ENCODE measurements around the gene FUT1. TPM values are rescaled to one million over a fixed set of nuclear protein-coding genes. Genes with fewer than 3 reads are reported as not detected.

FUT1 gene
- total RNA-seq, 1 donor from 2014 or later: 2.9 TPM

DNA sequence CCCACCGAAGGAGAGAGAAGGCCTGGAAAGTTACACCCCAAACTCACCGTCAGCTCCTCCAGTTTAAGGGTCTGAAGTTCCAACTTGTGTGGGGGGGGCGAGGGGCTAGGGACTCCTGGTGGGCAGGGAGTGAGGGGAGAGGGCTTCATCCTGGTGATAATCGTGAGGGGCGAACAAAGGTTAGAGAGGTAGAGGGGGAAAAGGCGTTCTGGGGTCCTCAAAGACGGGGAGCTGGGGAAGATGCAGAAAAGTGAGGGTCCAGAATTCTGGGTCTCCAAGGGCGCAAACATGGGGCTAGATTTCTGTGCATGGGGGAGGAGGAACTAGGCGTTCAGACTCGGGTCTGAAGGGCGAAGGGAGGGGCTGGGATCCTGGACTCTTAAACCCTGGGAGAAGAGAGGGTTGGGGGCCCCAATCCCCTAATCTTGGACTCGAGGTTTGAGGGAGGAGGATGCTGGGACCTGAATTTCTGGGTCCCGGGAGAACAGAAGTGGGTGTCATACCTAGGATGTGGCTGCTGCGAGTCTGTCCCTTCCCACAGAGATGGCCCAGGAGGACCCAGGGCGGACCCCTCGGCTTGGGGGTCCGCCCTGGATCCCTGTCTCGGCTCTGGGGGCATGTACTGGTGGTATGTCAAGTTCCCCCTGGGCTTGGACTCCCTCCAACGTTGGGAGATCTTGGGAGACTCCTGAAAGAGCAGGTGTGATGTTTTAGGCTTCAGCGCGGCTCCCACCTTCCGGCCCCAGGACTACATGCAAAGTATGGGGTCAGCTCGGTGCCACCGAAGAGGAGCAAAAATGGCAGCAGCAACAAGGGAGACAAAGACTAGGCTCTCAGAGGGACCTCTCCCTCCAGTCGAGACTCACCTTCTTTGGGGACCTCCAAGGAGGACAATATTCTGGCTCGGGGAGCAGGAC lies 37.4 kb downstream of the FUT1 start:
- H2AFZ ChIP-seq (replicated peaks): no peak overlapping the region
- peaks cover 41% of the 10 kb centered on the region for H3F3A ChIP-seq (ENCODE audit: low read depth)
- TF ChIP-seq, protein P1, sequence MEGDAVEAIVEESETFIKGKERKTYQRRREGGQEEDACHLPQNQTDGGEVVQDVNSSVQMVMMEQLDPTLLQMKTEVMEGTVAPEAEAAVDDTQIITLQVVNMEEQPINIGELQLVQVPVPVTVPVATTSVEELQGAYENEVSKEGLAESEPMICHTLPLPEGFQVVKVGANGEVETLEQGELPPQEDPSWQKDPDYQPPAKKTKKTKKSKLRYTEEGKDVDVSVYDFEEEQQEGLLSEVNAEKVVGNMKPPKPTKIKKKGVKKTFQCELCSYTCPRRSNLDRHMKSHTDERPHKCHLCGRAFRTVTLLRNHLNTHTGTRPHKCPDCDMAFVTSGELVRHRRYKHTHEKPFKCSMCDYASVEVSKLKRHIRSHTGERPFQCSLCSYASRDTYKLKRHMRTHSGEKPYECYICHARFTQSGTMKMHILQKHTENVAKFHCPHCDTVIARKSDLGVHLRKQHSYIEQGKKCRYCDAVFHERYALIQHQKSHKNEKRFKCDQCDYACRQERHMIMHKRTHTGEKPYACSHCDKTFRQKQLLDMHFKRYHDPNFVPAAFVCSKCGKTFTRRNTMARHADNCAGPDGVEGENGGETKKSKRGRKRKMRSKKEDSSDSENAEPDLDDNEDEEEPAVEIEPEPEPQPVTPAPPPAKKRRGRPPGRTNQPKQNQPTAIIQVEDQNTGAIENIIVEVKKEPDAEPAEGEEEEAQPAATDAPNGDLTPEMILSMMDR (IDR thresholded peaks at IDR 0.05): no peak
- TF ChIP-seq EZH2 (IDR thresholded peaks at IDR 0.05): no peak
- no peak for TF ChIP-seq EZH2phosphoT487 (IDR thresholded peaks at IDR 0.05)
- Mint-ChIP-seq H3K27me3 (ENCODE audit: insufficient read depth, low read depth) (peaks cover 8% of the 10 kb centered on the region), H3K36me3 (peaks cover 2% of the 10 kb centered on the region), H3K4me1 (peaks cover 47% of the 10 kb centered on the region), H3K4me3 (peak overlapping the region; percentile 79), H3K27ac (peak overlapping the region; percentile 79), H3K9me3 (no peaks in the 10 kb centered on the region)
- H3K9me3 ChIP-seq (ENCODE audit: low read depth): no peaks in the 10 kb centered on the region
- H3K4me1 ChIP-seq: peaks cover 18% of the 10 kb centered on the region
- H3K36me3 ChIP-seq: no peaks in the 10 kb centered on the region
- H3K27ac ChIP-seq: no peak overlapping the region
- peak overlapping the region; percentile 81 for H3K4me2 ChIP-seq
- H3K27me3 ChIP-seq: no peaks in the 10 kb centered on the region
- H3K9ac ChIP-seq: peak overlapping the region; percentile 18
- H3K4me3 ChIP-seq: peak overlapping the region; percentile 52
- H4K20me1 ChIP-seq (ENCODE audit: low read depth): no peaks in the 10 kb centered on the region
- no peak for DNase-seq (ENCODE audit: low spot score)
- H3K79me2 ChIP-seq (ENCODE audit: low read depth): no peaks in the 10 kb centered on the region

DNA sequence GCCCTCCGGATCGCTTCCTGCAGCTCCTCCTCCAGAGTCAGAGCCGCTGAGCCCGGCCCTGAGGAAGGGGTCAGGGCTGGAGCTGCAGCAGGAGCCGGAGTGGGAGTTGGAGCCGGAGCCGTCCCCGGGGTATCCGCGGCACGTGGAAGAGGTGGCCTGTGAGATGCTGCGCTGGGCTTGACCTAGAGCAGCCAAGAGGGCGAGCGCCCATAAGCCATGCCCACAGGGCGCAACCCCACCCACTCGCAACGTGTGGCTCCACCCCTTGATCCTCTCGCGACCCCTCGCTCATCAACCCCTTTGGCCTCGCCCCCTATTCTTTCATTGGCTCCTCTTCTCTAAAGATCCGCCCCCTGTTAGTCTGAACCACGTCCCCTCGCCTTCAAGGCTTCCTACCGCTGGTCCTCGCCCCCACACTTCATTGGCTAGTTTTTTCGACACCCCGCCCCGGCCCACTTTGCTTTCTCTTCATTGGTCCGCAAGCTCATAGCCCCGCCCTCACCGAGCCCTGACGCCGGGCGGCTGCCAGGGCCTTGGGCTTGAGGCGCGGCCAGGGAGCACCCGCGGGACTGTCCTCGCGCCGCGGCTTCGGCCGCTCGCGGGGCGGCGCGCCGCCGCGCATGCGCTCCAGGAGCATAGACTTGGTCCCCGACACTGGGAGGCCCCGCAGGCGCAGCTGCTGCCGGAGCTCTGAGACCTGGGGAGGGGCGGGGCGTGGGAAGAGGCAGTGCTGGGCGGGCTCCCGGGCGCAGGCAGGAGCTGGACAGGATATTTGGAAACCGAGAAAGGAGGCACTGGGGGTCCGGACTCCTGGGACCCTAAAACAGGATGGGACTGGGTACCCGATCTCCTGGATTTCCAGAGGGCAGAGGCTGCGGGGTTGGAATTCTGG lies 38.3 kb downstream of the FUT1 start:
- H3K4me1 ChIP-seq: peaks cover 18% of the 10 kb centered on the region
- Mint-ChIP-seq H3K4me3 (peak overlapping the region; percentile 92), H3K4me1 (peaks cover 42% of the 10 kb centered on the region), H3K27ac (peak overlapping the region; percentile 79), H3K36me3 (peaks cover 2% of the 10 kb centered on the region), H3K27me3 (ENCODE audit: insufficient read depth, low read depth) (peaks cover 5% of the 10 kb centered on the region), H3K9me3 (no peaks in the 10 kb centered on the region)
- no peak overlapping the region for H3K27ac ChIP-seq
- peak overlapping the region; percentile 75 for H3K4me3 ChIP-seq
- peak overlapping the region; percentile 18 for H3K9ac ChIP-seq
- no peaks in the 10 kb centered on the region for H3K36me3 ChIP-seq
- no peaks in the 10 kb centered on the region for H3K27me3 ChIP-seq
- DNase-seq (ENCODE audit: low spot score): peak; percentile 100
- no peak for TF ChIP-seq EZH2 (IDR thresholded peaks at IDR 0.05)
- TF ChIP-seq EZH2phosphoT487 (IDR thresholded peaks at IDR 0.05): no peak
- TF ChIP-seq, protein P1 (IDR thresholded peaks at IDR 0.05): no peak
- H3K9me3 ChIP-seq (ENCODE audit: low read depth): no peaks in the 10 kb centered on the region
- H3K4me2 ChIP-seq: peak overlapping the region; percentile 81
- H3K79me2 ChIP-seq (ENCODE audit: low read depth): no peaks in the 10 kb centered on the region
- peaks cover 39% of the 10 kb centered on the region for H3F3A ChIP-seq (ENCODE audit: low read depth)
- peak overlapping the region; percentile 66 for H2AFZ ChIP-seq (replicated peaks)
- H4K20me1 ChIP-seq (ENCODE audit: low read depth): no peaks in the 10 kb centered on the region

DNA sequence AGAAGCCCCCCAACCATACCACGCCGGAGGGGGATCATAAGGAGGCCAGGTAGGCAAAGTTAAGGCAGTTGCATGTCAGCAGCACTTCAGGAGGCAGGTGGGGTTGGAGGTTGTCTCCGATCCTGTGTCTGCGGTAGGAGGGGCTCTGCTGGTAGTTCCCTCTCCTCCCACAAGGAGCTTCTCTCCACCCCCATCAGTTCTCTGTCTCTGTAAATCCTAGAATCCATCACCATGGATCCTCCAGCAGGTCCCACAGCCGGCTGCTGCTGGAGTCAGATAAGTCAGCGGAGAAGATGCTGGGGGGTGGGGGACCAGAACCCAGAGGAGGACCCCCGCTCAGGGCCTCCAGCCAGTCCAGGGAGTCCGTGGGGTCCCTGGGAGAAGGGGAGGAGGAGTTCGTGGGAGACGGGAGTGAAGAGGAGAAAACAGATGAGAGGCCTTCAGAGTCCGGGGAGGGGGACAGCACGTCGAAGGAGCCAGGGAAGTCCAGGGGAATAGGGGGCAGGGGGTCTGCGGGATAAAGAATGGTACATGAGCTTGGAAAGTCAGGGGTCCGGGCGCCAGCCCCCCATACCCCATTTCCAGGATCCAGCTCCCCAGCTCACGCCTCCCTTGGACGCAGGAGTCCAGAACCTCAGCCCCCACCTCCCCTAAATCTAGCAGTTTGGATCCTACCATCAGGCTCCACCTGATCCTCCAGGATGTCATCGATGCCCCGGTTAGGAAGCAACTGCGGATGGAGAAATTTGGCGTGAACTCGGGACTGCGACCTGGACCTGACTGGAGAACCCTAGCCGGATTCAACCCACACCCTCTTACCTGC lies 39.2 kb downstream of the FUT1 start:
- Mint-ChIP-seq H3K27me3 (ENCODE audit: insufficient read depth, low read depth) (peaks cover 3% of the 10 kb centered on the region), H3K4me3 (peak overlapping the region; percentile 92), H3K4me1 (peaks cover 34% of the 10 kb centered on the region), H3K9me3 (no peaks in the 10 kb centered on the region), H3K27ac (no peak overlapping the region), H3K36me3 (peaks cover 2% of the 10 kb centered on the region)
- H4K20me1 ChIP-seq (ENCODE audit: low read depth): no peaks in the 10 kb centered on the region
- H3K36me3 ChIP-seq: no peaks in the 10 kb centered on the region
- peaks cover 13% of the 10 kb centered on the region for H3K4me1 ChIP-seq
- peaks cover 39% of the 10 kb centered on the region for H3F3A ChIP-seq (ENCODE audit: low read depth)
- H3K79me2 ChIP-seq (ENCODE audit: low read depth): no peaks in the 10 kb centered on the region
- H3K27ac ChIP-seq: no peak overlapping the region
- peak; percentile 74 for DNase-seq (ENCODE audit: low spot score)
- H2AFZ ChIP-seq (replicated peaks): peak overlapping the region; percentile 66
- no peak overlapping the region for H3K9ac ChIP-seq
- H3K27me3 ChIP-seq: no peaks in the 10 kb centered on the region
- no peaks in the 10 kb centered on the region for H3K9me3 ChIP-seq (ENCODE audit: low read depth)
- peak overlapping the region; percentile 75 for H3K4me3 ChIP-seq
- H3K4me2 ChIP-seq: peak overlapping the region; percentile 80
- TF ChIP-seq EZH2 (IDR thresholded peaks at IDR 0.05): no peak
- no peak for TF ChIP-seq EZH2phosphoT487 (IDR thresholded peaks at IDR 0.05)
- TF ChIP-seq, protein P1 (IDR thresholded peaks at IDR 0.05): peak; percentile 39

Data from neural progenitor cell (in vitro differentiated cells).